ENCODE results near the gene AKIP1.
A peak's percentile ranks its signal among the peaks of the same experiment; 100 is the strongest.
"Not testable (repeated sequence)": the region's sequence is repeated elsewhere in the genome, so short reads cannot be mapped to it uniquely, and the experiment has no call there.

AKIP1 gene

DNA sequence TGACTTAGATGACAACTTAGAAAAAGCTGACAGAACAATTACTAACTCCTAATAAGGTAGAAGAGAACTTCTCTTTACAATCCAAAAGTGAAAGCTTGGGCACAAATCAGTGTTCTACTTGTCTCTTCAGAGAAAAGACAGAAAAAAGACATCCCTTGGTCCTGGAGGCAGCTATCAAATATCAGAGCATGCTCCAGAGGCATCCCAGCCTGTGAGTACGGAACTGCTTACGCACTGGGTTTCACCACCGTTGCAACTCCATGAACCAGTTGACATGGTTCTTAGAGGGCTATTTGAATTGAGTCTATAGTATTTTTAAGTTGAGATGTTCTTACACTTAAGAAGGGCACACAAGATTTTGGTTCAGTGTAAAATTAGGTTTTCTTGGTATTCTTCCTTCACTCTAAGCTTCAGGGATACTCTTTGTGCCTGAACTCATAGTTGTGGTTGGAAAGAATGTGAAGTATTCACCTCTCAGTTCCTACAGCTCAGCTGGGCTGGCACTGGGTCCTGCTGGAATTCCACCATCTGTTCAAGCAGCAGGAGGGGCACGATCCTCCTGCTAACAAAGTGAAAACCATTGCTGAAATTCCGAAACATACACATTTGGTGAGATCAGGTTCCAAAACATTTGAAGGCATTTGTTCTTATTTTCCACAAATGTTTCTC, 6.3 kb downstream of the AKIP1 start:
- no peak for DNase-seq

DNA sequence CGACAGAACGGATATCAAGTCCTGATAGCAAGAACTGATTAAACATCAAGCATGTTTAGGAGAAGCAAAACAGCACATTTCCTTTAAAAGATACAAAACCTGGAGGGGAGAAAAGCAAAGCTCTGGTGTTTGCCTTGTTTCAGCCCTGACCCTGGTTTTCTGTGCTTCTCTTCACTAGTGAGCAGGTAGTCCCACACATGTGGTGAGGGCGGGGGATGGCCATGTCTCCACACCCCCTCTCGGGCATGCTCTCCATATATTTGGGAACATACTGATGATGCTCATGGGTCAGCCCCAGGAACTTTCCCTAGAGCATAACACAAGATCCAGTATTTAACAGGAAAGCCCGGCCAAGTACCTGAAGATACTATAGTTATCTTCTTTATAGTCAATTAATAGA, 11.7 kb downstream of the AKIP1 start:
- no peak for DNase-seq

DNA sequence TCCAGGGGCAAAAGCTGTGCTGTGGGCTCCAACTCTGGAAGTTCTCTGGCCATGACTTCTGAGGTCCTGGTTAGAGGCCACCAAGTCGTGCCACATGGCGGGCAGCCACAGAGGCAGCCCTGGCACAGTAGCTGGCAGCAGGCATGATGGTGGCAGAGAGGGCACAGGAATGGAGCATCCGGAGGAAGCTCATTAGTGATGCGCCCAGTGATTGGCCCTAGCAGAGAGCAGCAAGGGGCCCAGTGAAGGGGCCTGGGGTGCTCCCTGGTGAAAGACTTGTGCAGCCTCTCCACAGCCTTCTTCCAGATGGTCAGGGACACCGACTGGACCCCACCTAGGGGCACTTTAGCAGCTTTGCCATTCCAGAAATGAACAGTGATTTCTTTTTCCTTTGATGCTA, 14.7 kb downstream of the AKIP1 start:
- no peak for DNase-seq

GRCh38 chr11:8926236-8926635, 15.2 kb downstream of the AKIP1 start:
- no peak for DNase-seq

DNA sequence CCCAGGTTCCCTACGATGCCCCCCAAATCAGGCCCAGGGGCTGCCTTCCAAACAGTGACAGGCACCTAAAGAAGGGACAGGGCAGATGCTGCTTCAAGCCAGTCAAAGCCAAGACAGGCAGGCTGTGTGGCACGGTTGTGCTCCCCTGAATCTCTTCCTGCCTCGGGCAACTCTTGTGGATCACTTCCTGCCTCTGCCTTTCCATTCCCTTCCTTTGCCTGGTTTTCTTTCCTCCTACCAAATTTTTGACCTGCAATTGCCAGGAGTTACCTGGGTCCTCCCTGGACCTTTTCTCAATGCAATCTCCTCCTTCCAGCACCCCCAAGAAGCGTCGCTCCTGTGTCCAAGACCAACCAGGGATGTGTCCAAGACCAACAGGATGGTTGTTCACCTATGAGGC, 16.2 kb downstream of the AKIP1 start:
- no peak for DNase-seq

DNA sequence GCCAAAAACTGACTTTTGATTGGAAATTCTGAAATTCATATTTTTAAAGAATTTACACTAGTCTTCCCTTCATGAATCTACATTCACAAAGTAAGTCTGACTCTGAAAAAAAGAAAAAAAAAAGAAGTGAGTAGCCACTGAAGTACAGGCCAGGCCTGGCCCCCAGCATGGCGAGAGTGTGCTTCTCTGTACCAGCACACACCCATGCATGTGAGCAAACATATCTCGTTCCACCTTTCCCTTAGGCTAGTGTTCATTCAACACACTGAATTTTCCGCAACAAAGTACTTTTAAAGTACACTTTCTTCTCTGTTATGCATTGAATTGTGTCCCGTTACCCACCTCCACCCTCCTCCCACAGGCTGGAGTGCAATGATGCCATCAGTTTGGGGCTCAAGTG, 17.2 kb downstream of the AKIP1 start:
- no peak for DNase-seq

DNA sequence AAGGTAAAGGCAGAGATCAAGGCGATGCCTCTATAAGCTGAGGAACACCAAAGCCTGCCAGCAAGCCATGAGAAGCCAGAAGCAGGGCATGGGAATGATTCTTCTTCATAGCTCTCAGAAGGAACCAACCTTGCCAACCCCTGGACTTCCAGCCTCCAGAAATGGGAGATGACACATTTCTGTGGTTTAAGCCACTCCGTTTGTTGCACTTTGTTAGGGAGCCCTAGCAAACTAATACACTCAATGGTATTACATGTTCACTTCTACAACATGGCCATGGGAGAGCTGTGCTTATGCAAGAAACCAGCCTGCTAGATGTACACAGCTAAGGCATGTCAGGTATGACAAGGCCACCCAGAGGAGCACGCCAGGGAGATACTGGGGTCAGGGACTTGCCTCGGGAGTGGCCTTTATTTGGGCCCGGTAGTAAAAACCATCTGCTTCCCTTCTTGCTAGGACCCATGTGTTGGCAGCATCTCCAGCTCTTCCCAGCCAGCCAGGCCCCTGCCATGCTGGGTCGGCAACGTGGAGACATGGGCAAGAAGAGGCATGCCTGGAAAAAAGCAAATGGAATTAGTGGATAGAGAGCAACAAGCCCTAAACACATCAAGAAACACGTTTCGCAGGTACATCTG, 18.1 kb downstream of the AKIP1 start:
- DNase-seq = no peak

DNA sequence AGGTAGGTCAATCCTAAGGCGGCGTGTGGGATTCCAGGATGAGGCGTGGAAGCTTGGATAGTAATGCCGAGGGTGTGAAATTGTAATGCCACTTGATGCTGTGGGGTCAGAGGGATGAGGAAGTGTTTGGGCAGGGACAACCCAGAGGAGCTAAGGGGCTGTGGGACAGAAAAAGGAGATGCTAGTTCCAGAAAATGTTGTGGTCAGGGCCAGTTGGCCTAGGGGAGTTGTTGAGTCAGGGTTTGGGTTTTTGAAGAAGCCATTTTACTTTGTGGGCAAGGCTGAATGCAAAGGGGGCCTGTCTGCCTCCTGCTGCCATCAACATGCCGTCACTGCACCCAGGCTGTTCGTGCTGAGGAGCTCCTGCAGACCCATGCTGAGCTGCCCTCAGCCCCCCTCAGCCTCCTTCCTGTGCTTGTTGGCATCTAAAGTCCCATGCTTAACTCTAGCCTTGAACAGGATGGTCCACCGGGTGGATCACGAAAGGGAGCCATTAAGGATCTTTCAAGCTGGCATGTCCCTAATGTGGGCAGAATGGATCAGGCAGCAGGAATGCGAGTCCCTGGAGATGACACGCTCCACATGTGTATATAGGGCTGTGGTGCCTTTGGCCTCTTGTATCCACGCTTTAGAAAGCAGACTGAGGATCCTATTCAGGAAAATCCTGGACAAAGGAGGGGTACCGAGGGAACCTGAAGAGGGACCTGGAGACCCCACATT, 19.6 kb downstream of the AKIP1 start:
- no peak for DNase-seq

GRCh38 chr11:8932564-8933180, 21.7 kb downstream of the AKIP1 start, which contains the start of gene C11orf16:
Gene C11orf16, minus strand, starts transcription at chr11:8932947. Its CDS starts 639 bp downstream, at chr11:8932308.
- peak; percentile 27 for DNase-seq

GRCh38 chr11:8933931-8934330, 22.9 kb downstream of the AKIP1 start:
- no peak for DNase-seq

DNA sequence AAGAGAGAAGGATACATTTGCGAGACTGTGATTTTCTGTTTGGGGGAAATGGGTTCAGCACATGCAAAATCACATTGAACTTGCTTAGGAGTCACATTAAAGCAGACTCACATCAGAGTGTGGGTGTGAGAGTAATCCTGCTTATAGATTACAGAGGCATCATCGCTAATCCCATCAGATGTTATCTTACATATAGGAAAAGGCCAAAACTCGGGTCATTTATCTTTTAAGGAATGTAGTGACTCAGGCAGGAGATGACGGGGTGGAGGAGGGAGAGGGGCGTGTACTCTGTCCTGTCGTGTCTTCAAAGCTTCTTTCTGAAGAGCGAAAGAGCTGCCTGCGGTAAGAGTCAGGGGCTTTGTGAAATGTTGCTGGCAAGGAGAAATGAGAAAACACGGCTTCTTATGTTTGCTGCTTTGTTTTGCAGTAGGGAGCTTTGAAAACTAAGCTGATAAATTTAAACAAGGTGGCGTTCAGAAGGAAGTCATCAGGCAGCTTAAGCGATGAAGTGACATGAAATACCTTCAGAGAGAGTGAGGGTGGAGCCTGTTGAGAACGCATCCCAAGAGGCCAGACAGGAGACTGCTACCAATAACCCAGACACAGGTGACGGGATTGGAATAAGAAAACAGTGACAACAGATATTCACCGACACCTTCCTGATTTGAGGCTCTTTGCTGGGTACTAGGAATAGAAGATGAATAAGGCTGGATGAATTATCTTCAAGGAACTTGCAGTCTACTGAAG, 23.9 kb downstream of the AKIP1 start:
- DNase-seq = no peak

- DNase-seq = not testable (repeated sequence)
Observed at GRCh38 chr11:8935789-8936188, 24.8 kb downstream of the AKIP1 start.

DNA sequence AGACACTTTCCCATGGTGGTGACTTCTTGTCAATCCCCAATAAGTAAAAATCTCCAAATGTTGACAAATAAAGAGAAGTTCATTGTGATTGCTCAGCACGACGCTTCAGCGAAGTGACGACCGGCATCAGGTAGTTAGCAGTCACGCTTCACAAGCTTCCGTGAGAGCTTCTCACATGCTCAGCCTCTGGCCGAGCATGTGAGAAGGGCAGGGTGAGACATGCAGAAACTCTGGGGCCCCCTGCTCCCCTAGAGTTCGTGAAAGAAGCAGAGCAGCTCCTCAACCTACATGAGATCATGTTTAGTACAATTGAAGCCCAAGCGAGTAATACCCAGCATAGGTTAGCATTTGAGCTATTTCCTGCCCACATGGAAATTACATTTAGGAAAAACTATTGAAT, 26.2 kb downstream of the AKIP1 start:
- no peak for DNase-seq

DNA sequence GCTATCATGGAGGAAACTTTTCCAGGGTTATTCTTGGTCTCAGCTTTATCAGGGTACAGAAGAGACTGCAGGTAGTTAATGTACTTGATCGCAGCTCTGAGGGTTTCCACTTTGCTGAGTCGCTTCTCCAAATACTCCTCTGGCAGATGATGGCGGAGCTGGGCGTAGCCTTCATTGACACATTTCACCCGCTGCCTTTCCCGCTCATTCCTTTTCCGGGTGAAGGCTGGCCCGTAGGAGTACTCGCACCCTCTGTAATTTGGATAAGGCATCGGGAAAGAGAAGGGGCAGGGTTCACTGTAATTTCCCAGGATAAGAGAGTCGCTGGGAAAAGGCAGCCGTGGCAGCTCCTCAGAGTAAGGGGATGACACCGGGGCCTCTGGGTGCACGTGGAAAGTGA, 26.7 kb downstream of the AKIP1 start:
- no peak for DNase-seq

GRCh38 chr11:8941341-8942103, 30.5 kb downstream of the AKIP1 start:
- DNase-seq = no peak

DNA sequence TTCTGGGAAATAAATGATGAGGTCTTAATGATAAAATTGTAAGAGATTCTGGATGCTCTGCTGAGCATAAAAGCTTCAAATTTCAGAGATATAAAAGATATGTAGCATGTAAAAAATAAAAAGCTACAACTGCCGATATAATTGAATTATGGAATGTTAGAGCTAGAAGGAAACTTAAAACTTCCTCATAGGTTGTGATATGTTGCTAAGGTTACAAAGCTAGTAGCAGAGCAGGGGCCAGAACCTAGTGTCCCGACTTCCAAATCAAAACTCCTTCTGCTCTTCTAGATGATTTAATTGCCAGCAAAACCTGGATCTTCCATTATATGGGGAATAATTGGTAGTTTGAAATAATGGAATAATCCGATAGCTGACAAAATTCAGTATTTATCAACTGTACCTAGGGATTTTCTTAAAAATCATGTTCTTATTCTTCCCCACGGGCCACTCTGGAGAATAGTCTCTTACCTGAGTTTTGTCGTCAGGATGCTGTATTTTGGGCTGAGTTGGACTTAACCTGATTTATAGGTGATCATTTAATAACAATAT, 31.6 kb downstream of the AKIP1 start, which contains the start of gene ASCL3:
ASCL3 (minus strand) TSS at position 499 of the 549 bp plus-strand sequence. CDS start 4,855 bp downstream, outside the sequence.
- DNase-seq = no peak

- DNase-seq = no peak
Observed at GRCh38 chr11:8947230-8947943, 36.4 kb downstream of the AKIP1 start.

DNA sequence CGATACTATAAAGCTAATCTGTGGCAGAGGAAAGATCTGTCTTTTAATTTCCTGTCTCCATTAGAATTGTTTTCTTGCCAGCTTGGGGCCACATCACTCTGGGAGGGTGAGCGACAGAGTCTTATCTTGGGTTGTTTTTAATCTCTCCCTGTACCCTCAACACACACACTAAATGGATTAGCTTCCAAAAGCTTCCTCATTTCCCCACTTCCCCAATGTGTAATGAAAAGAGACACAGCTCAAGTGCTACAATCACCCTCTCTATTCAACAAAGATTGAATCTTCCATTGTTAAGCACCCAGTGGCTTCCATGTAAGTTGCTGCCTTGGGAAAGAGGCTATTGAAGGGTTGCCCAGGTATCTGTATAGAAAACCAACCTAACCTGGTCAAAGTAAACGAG, 37.9 kb downstream of the AKIP1 start:
- no peak for DNase-seq

DNA sequence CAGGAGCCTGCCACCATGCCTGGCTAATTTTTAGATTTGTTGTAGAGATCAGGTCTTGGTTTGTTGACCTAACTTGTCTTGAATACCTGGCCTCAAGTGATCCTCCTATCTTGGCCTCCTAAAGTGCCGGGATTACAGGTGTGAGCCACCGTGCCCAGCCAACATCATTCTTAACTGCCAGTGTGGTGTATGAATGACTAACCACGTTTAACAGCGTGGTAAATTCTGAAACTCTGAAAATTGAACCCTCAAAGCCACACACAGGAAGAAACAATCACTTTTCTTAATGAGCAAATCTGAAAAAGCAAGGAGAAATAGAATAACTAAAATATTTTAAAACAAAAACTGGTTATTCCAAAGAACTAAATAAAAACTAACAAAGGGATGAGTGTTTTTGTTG, 45.9 kb downstream of the AKIP1 start:
- DNase-seq = no peak

DNA sequence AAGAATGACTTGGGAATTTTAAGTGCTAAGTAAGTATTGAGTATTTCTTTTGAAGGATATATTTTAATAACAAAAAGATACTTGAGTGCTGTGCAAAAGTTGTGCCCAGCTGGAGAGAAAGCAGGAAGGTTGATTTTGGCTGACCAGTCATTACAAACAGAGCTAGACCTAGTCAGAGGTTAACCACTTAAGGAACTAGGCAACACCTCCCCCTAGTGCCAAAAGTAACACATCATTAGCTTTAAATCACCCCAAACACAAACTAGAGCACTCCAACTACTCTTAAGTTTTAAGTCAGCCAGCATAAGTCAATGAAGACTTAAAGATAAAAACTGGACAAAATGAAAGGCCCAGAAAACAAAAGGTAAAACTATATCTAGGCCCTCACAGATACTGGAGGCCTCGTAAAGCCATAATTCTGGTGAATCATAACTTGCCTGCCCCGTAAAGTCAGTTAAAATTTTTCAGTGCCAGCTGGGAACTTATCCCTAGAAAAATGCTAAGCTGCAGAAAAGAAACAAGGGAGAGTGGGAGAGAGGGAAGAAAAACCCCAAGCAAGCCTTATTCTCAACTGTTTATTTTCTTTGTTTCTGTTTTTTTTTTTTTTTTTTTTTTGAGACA, 48.7 kb downstream of the AKIP1 start:
- DNase-seq = peak; percentile 36

- no peak for DNase-seq
Observed at GRCh38 chr11:8961401-8961800, 50.4 kb downstream of the AKIP1 start.

All from NCI-H748 treated with DMSO at 0.1 percent for 48 hours (cell line).